Measurements from ENCODE around the gene ENTPD1. TPM values are rescaled to one million over a fixed set of nuclear protein-coding genes. Genes with fewer than 3 reads are reported as not detected.

Gene ENTPD1
- total RNA-seq, result 0.09 TPM in 1 of 2 replicates, not detected in the other

GRCh38 chr10:95756041-95756761 is at the start of gene ENTPD1:
Gene ENTPD1 (plus strand): TSS chr10:95756163. CDS start chr10:95756240, 77 bp downstream.

GRCh38 chr10:95907456-95908253 is 151.7 kb downstream of the ENTPD1 start, which contains the start of gene CC2D2B:
Gene CC2D2B (plus strand): TSS chr10:95907975. CDS start chr10:95911324, 3,349 bp downstream.

Other genes starting within 250 kb of the ENTPD1 start
- 12.5 and 20.9 TPM in 2 replicates for gene SORBS1, start 194.8 kb upstream of the ENTPD1 start, total RNA-seq
- gene ALDH18A1, start 99.5 kb upstream of the ENTPD1 start, total RNA-seq, result 249 and 250 TPM in 2 replicates
- 42.4 and 43.1 TPM in 2 replicates for gene TCTN3, start 62.2 kb upstream of the ENTPD1 start, total RNA-seq
- 0.18 and 0.30 TPM in 2 replicates for gene CC2D2B, start 151.8 kb downstream of the ENTPD1 start, total RNA-seq

Measured in smooth muscle cell of the umbilical artery (primary cell).